ENCODE data around the gene HECW1.
"Not testable (repeated sequence)": the region's sequence is repeated elsewhere in the genome, so short reads cannot be mapped to it uniquely, and the experiment has no call there.

Gene HECW1

DNA sequence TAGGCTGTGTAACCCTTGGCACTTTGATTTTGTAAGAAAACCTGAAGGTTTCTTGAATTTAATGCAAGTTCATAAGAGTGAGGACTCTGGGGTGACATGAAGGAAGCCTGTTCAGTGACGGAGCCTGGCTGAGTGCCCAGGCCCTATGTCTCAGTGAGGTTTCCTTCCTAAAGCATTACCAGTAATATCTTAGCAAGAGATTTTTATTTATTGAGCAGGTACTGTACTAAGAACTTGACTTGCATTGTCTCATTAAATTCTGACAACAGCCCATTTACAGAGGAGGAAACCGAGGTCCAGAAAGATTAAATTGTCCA lies 197.2 kb downstream of the HECW1 start:
- DNase-seq (ENCODE audit: low spot score), result no peak

DNA sequence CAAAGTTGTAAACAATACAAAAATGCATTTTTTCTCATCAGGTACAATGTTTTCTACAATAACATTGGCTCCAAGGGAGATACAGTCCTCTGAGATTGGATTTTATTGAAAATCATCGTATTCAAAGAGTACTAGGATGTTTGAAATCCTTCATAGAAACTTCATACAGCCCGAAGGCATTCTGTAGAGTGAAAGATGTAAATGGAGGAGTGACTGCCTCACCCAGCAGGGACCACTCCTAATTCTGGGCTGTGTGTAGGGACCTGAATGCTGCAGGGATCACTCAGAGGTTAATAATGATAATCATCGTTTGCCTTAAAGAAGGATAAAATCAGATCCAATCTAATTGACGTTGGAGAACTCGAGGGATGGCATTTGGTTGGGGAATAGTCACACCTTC lies 198.6 kb downstream of the HECW1 start:
- no peak for DNase-seq (ENCODE audit: low spot score)

DNA sequence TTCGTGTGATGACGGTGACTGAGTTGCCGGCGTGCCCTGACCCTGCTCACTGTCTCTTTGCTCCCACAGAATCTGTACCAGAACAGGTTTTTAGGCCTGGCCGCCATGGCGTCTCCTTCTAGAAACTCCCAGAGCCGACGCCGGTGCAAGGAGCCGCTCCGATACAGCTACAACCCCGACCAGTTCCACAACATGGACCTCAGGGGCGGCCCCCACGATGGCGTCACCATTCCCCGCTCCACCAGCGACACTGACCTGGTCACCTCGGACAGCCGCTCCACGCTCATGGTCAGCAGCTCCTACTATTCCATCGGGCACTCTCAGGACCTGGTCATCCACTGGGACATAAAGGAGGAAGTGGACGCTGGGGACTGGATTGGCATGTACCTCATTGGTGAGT lies 199.2 kb downstream of the HECW1 start:
- DNase-seq (ENCODE audit: low spot score), result no peak

DNA sequence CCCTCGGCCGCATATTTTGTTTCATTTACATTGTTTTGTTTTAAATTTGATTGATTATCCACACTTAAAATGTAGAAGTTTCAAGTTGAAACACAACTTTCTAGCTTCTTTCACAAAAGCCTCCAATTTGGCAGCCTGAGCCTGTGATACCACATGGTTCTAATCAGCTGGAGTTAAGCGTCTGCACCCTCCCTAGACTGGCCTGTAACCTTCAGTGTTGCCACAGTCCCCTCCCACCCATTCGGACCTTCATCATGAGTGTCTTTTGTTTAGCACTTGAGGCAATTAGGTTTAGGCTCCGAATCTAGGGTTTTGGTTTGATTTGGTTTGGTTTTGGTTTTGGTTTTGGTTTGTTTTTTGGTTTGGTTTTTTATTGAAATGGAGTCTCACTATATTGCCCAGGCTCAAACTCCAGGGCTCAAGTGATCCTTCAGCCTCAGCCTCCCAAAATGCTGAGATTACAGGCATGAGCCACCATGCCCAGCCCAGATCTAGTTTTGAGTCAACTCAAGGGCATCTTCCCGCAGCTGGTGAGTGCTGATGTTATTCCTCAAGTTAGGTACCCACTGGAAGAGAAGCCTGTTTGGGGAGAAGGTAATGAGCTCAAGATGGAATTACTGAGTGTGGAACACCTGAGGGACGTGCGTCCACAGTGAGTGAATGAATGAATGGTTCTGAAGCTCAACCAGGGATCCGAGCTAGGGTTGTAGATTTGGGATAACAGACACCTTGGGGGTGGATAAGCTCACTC lies 201.4 kb downstream of the HECW1 start:
- no peak for DNase-seq (ENCODE audit: low spot score)

DNA sequence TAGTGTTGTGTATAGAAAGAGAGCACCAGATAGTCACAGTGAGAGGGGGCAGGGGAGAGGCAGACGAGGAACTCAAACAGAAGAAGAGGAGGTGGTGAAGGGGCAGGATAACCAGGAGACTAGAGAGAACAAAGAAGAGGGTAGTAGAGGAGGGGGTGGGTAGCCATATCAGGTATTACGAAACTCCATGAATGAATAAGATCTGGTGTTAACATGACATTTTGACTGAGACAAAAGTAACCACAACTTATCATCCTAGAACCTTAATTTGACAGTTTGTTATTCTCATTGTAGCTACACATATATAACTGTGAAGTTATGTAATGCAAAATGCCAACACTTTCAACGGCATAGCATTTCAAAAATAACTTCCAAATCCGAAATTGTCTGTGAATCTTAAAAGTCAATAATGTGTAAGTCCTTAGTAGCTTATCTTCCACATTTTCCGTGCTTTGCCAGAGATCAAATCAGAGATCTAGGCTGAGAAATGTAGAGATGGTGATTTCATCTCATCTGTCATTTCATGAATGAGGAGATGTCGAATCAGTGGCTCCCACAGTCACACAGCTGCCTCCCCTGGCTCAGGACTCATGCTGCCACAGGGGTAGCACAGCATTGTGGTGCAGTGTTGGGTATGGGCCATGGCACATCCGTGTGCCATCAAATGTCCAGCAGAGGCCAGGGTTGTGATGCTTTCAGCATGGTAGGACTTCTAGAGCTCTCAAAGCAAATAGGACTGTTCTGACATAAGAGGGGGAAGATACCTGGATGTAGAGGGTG lies 202.1 kb downstream of the HECW1 start:
- no peak for DNase-seq (ENCODE audit: low spot score)

DNA sequence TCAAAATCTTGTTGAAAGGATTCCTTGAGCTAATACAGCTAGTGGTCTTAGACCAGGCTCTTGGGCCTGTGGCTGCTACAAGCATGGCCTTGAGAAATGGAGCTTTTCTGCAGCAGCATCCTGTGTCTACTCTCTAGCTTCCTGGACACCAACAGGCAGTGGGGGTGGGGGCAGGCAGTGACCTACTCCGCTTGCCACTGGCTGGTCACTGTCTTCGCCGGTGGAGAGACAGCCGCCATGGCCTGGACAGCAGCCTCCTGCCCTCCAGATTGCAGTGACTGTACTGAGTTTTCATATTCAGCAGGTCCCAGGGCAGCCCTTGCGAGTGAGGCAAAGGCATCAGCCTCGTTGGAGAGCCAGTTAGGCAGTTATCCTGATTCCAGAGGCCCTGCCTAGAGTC lies 204.6 kb downstream of the HECW1 start:
- DNase-seq (ENCODE audit: low spot score), result no peak

DNA sequence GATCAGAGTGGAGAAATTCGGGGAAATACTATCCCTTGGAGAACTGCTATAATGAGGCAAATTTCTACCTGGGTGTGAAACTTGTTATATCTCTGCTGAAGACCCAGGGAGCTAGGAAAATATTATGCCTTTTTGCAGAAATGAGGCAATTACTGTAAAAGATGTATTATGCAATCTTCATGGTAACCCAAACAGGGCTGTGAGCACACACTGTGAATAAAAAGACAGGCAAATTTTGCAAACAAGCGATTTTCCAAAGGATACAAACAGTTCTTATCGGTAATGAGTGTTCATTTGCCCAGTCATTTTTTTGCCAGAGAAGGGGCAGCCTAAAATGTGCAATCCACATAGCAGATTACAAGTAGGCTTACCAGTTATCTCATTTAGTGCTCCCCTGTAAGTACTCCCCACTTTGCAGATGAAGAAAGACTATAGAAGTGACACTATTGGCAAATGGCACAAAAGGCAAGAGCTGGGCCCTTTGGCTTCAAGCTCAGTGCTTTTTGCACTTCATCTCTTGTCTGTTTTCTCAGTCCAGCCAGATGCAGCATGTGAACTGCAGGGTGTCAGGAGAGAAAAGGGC lies 205.8 kb downstream of the HECW1 start:
- no peak for DNase-seq (ENCODE audit: low spot score)

DNA sequence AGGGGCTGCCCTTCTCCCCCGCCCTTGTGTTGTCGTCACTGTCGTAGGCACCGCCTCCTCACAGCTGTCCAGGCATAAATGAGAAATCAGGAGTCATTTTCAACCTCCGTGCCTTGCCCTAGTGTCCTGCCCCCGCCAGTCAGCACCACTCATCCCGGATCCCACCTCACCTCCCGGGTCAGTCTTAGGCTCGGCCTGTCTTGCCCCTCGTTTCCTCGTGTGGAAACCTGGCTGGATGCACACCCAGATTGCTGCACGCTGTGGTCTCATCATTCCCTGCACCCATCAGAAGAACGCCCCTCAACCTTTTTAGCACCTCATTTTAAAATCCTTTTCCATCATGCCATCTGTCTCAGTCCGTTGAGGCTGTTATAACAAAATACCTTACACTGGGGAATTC lies 213.1 kb downstream of the HECW1 start:
- DNase-seq (ENCODE audit: low spot score), result no peak

DNA sequence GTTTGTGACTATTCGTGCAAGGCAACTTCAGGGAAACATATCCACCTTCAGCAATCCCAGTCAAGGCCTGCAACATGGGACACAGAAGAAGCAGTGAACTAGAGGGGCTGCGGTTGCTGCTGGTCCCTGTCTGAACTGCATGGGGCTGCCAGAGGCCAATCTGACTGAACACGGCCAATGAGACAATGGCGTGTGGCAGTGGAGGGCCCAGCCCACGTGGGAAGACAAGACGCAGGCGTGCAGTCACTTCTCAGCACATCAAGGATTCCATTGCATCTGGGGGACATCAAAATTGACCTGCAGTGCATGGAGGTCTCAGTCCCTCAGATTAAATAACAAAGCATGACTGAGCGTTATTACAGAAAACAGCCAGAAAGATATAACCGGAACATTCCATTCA lies 215.9 kb downstream of the HECW1 start:
- DNase-seq (ENCODE audit: low spot score), result no peak

DNA sequence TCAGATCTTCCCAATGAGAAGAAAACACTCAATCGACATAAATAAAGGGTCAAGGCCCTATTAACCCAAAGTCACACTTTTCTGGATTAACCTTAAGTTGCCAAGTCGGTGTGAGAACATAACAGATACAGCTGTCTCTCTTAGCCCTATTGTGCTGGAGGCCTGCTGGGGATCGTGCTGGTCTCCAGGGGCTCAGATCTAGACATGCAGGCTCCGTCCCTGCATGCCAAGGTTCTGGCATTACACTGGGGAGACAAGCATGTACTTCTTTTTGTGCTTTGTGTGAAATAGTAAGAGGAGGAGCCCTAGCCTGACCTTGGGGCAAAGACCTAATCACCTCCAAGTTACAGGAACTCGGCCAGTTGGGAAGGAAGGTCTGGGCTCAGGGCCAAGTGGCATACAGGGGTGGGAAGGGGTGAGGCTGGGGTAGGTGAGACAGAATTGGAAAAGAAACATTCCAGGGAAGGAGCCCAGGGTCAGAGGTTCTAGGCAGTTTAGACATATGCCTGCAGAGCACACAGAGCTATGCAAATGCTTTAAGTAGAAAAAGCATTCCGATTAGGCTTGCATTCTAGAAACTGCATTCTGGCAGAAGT lies 216.4 kb downstream of the HECW1 start:
- no peak for DNase-seq (ENCODE audit: low spot score)

DNA sequence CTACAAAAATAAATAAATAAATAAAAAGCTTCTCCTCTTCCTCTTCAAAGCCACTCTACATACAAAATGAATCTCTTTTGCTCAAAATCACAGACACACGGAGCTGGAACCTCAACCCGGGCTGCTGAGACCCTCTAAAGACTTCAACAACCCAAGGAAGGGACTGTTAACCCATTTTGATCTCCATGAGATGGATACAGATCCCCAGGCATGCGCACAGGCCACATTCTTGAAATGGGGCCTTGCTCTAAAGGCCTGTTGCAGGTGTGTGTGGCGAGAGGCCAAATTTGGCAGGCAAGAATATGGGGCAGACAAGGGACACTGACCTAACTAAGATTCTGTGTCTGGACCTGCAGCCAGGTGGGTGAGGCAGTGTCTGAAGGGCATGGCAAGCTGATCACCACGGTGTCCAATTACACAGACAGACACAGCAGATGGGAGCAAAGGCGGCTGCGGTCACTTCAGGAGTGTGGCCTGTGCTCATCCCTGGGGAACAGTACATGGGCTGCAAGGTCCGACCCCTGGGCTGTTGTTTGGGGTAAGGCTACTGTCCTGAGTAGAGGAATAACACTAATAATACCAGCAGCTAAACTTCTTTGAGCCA lies 219.8 kb downstream of the HECW1 start:
- DNase-seq (ENCODE audit: low spot score), result no peak

DNA sequence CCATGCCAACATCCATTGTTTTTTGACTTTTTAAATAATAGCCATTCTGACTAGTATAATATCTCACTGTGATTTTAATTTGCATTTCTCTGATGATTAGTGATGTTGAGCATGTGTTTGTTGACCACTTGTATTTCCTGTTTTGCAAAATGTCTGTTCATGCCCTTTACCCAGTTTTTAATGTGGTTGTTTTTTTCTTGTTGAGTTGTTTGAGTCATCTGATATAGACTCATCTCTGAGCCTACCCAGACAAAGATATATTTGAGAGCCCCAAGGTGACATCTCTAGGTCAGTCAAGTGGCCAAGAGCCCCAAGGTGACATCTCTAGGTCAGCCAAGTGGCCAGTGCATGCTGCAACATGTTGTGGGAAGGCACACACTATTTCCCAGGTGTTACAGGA lies 224.7 kb downstream of the HECW1 start:
- DNase-seq (ENCODE audit: low spot score), result no peak

DNA sequence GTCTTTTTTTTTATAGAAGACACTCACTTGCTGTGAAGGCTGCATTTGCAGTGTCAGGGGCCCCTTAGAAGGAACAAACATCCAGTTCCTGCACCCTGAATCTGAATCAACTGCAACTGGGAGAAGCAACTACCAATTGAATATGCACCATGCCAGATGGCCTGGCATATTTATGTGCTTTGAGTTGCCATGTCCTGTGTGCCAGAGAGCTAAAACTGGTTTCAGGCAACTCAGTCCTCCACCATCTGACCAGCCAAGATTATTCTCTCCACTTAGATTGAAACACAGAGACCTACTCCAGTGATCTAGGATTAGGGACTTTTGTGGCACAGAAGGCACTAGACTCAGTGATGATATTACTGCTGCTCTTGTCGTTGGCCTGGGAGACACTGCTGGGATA lies 225.4 kb downstream of the HECW1 start:
- no peak for DNase-seq (ENCODE audit: low spot score)

DNA sequence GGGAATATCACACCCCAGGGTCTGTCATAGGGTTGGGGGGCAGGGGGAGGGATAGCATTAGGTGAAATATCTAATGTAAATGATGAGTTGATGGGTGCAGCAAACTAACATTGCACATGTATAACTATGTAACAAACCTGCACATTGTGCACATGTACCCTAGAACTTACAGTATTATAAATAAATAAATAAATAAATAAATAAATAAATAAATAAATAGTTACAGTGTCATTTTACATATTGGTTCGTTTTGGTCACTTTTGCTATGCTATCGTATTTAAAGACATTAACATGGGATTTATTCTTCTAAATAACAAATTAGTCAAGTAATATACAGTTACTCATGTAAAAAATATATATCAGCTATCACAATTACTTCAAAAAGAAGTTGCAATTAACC lies 228.7 kb downstream of the HECW1 start:
- DNase-seq (ENCODE audit: low spot score), result no peak

DNA sequence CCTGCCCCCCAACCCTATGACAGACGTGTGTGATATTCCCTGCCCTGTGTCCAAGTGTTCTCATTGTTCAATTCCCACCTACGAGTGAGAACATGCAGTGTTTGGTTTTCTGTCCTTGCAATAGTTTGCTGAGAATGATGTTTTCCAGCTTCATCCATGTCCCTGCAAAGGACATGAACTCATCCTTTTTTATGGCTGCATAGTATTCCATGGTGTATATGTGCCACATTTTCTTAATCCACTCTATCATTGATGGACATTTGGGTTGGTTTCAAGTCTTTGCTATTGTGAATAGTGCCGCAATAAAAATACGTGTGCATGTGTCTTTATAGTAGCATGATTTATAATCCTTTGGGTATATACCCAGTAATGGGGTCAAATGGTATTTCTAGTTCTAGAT lies 231.0 kb downstream of the HECW1 start:
- not testable (repeated sequence) for DNase-seq (ENCODE audit: low spot score)

DNA sequence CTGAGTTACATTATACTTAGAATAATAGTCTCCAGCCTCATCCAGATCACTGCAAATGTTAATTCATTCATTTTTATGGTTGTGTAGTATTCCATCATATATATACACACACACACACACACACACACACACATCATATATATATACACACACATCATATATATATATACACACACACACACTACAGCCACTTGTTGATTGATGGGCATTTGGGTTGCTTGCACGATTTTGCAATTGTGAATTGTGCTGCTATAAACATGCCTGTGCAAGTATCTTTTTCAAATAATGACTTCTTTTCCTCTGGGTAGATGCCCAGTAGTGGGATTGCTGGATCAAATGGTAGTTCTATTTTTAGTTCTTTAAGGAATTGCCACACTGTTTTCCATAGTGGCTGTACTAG lies 233.2 kb downstream of the HECW1 start:
- not testable (repeated sequence) for DNase-seq (ENCODE audit: low spot score)

DNA sequence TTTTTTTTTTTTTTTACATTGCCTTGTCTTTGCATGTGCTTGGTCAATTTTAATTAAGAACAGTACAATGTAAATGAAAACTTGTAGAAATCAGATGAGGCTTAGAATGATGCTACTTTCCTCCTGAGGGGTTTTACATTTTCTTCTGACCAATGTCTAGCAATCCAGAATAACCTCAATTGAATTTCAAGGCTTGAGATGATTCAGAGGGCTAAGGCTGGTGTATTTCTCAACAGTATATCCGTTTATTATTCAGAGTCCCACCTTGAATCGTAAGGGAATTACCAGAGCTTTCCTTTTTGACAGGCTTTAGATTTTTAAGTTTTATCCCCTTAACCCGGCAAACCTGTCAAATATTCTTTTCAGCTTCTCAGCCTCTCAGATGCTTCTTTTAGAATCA lies 239.2 kb downstream of the HECW1 start:
- no peak for DNase-seq (ENCODE audit: low spot score)

DNA sequence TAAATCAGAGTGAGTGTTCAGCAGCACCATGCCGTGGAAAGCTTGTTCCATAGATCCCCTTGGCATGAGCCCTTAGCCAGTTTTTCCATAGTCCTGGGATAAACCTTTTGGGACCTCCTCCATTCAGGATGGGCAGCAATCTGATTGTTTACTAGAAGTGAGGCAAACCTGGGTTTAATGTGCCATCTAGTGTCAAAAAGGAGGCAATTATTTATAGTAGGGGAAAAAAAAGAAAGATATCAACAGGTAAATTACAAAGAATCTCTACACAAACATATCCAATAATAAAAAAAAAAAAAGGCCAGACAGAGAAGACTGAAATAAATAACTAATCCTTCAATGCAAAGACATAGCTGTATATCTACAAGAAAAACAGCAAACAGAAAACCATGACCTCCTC lies 241.5 kb downstream of the HECW1 start:
- DNase-seq (ENCODE audit: low spot score), result no peak

DNA sequence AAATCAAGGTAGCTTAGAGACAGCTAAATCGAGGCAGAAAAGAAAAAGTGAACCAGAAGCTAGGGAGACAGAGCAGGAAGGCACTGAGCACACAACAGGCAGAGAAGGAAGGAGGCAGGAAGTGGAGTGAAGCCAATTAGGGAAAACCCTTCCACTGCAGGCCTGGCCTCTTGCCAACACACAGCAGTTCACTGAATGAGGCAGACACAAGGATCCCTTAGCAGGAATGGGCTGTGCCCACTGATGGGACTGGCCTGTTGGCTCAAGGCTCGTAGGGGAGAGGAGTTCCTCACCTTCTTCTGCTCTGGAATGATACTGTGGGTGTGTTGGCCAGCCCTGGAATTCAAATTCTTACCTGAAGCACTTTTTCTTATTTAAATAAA lies 250.2 kb downstream of the HECW1 start:
- DNase-seq (ENCODE audit: low spot score), result no peak

DNA sequence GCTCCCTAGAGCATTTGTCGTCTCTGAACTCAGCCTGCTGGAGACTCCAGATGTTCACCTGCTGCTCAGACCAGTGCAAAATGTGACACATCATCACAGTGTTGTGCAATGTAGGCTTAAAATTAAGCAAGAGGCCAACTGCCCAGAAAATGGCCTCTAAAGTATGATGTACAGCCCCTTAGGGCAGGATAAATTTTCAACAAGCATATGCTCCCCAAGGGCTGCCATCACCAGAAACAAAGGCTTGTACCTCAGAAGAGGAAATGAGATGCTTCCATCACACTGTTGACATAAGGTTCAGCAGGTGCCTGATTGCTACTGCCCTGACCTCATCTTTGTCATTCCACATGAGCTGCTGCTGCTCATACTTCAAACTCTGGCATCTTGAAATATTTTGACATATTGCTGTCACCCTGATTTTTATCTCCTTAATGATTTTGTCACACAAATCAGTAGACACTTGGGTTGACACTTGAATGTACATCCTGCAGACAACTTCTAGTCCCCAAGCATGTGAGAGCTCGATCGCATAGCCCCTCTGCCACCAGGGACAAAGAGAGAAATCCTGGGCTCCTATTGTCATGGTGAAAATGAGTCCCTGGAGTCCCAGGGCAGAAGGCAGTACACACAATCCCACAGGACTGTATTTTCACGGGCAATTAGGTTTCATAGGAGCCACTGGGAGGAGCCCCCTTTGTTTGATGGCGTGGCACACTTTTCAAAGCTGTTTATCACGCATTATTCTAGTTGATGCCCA lies 250.8 kb downstream of the HECW1 start:
- DNase-seq (ENCODE audit: low spot score), result no peak

DNA sequence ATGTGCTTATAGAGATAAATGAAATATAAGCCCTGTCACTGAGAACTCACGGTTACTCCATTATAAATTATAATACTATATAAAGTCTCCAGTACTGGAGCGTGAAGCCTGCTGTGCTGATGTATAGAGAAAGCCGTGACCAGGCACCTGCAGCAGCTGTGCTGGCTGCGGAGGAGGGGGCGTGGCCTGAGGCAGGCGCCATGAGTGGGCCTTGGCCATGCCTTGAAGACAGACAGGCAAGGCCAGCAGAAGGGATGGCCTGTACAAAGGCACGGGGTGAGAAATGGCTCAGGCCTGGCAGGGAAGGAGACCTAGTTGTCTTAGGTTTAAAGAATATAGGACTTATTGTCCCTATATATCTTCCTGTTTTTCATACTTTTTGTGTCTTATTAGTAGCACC lies 251.9 kb downstream of the HECW1 start:
- DNase-seq (ENCODE audit: low spot score), result no peak

Data from CD4-positive, alpha-beta T cell treated with Interleukin-6 at 100 ng/mL for 8 hours (primary cell).